Islet of Langerhans (tissue), 1 donor: ENCODE measurements around the gene AFDN.

ENCODE experiments used
- FAIRE-seq: peaks from one replicate; lab custom pipeline; 2011; peaks lifted over from hg19 to GRCh38; lab: Jason Lieb, UNC

AFDN gene, protein sequence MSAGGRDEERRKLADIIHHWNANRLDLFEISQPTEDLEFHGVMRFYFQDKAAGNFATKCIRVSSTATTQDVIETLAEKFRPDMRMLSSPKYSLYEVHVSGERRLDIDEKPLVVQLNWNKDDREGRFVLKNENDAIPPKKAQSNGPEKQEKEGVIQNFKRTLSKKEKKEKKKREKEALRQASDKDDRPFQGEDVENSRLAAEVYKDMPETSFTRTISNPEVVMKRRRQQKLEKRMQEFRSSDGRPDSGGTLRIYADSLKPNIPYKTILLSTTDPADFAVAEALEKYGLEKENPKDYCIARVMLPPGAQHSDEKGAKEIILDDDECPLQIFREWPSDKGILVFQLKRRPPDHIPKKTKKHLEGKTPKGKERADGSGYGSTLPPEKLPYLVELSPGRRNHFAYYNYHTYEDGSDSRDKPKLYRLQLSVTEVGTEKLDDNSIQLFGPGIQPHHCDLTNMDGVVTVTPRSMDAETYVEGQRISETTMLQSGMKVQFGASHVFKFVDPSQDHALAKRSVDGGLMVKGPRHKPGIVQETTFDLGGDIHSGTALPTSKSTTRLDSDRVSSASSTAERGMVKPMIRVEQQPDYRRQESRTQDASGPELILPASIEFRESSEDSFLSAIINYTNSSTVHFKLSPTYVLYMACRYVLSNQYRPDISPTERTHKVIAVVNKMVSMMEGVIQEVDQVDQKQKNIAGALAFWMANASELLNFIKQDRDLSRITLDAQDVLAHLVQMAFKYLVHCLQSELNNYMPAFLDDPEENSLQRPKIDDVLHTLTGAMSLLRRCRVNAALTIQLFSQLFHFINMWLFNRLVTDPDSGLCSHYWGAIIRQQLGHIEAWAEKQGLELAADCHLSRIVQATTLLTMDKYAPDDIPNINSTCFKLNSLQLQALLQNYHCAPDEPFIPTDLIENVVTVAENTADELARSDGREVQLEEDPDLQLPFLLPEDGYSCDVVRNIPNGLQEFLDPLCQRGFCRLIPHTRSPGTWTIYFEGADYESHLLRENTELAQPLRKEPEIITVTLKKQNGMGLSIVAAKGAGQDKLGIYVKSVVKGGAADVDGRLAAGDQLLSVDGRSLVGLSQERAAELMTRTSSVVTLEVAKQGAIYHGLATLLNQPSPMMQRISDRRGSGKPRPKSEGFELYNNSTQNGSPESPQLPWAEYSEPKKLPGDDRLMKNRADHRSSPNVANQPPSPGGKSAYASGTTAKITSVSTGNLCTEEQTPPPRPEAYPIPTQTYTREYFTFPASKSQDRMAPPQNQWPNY (N-terminal part only)

DNA sequence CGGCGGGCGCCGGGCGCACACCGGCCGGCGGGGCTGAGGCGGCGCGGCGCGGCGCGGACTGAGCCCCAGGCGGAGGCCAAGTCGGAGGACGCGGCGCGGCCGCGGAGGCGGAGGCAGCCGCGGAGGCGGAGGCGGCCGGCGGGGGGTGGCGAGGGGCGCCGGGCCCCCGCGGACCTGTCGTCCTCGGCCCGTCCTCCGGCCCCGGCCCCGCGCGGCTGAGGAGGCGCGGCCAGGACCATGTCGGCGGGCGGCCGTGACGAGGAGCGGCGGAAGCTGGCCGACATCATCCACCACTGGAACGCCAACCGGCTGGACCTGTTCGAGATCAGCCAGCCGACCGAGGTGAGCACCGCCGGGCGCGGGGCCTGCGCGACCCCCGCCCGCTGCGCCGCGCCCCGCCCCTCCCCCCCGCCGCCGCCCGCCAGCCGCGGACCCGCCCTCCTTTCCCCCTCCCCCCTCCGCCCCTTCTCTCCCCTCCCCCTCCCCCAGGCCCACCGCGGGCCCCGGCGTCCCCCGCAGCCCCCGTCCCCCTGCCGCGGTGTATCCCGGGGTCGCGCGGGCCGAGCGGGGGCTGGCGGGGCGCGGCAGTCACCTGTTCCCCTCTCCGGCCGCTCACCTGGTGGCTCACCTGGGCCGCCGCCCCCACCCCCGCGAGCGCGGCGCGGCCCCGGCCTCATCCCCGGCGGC is at the start of gene AFDN:
AFDN (plus strand) TSS at position 16 of the 687 bp plus-strand sequence; CDS start at position 238, 222 bp downstream.
- no peak for FAIRE-seq

DNA sequence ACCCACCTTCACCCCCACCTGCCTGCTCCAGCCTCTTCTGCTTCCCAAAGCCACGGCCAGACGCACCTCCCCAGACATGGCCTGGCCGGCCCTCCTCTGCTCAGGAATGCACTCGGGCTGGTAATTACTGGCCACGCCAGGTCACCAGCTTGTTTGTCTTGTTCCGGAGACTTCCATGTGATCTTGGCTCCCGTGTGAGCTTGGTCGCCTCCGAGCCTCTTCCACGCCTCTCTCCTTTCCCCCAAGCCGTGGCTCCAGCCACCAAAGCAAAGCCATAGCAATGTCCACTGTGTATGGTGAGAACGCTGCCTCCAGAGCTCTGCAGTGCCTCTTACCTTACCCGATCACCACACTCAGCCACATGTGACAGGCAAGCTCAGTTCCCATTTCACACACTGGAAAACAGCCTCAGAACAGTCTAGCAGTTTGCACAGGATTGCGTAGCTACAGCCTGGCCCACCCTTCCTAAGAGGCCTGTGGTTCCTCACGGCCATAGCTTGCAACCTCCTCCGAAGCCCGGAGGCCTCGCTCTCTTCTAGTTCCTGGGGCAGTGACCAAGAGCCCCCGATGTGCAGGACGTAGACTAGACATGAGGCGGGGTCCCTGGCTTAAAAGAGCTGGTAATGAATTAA is 48.1 kb upstream of the AFDN start:
- FAIRE-seq: no peak

DNA sequence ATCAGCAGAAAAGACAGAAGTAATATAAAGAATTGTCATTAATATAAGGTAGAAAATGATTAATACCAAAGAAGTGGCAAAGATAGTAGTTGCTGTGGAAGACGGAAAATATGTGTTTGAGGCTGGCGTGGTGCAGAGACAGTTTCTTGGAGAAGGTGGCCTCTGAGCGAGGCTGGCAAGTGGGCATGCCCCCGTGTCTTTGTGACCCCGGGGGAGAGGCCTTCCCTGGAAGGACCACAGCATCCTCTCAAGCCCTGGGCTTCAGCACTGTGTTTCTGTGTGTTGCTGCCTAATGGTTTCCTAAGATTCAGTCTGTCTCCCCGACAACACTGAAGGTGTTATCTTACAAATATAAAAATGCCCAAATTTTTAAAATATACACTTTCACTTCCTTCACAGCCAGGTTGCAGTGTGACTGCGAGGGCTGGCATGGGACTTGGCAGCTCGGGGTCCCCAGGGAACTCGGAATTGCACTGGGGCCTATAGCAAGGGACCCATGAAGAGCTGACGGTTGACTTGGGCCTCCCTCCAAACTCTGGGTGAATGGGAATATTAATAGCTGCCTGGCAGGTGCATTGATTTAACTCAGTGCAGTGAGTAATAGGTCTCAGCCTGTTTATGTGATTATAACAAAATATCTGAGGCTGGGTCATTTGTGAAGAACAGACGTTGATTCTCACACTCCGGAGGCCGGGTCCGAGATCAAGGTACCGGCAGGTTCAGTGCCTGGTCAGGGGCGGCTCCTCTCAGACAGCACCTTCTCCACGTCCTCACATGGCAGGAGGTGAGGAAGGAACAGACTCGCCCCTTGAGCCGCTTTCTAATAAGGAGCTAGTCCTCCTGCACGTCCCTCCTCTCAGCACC is 47.4 kb upstream of the AFDN start:
- FAIRE-seq: no peak

DNA sequence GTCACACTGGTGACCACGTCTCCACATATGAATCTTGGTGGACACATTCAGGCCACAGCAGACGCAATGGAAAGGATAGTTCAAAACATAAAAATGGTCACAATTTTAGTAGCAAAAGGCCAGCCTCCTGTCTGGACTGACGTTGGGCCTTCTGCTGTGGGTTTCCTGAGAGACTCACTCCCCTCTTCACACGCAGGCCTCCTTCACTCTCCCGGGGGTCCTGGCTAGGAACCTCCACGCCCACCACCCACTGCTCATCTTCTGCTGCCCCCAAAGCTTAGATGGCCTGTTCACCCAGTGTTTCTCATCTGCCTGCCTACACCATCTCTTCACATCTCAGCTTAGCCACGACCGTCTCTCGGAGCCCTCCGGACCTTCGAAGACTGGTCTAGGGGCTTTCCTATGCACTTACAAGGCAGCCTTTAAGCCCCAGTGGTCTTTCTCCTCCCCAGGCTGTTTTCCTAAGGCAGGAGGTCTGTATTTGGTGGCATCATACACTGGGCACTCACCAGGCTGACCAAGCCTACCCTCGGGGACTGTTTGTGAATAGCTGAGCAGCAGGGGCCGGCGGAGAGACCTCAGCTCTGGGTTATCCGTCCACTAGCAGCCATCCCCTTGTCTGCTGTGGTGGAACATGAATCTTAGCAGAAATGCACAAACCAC is 46.6 kb upstream of the AFDN start:
- FAIRE-seq: no peak

DNA sequence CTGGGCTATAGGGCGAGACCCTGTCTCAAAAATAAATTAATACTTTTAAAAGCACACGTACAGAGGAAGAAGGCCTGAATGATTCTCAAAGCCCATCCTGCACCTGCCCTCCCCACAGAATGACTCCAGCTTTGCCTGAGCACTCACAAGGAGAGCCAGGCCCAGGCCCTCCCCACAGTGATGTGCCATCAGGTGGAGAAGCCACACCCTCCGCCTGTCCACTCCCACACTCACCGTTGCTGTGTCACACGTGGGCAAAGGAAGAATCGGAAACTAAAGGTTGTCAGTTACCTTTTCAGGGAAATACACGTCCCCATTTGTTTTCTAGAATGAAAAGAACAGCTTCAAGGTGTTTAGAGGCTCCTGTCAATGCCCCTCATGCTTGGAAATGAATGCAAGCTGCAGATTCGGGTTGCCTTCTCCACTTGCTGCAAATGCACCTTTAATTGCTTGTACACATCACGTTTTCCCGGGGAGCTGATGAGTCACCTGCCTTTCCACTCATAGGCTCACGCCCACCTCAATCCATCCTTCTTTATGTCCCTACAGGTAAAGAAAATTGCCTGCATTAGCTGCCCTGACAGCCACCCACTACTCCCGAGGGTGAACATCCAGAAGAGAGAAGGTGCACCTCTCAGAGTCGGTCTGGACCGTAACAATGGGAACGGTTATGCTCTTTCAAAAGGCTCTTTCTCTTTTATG is 45.5 kb upstream of the AFDN start:
- FAIRE-seq: no peak

DNA sequence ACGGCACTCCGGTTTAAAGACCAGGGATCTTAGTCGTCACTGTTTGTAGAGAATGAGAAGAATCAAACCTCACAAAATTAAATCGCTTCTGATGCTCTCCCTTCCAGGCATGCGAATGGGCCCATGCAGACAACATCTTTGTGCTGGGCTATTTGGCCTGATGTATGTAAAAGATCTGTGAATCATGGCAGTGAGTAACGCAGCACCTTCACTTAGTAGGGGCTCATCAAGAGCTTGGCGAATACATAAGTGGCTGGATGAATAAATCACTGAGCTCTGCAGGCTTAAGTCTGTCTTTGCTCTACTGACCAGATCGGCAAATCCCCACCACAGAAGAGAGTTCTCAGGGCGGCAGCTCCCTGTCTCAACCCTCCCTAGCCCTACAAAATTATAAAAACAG is 44.8 kb upstream of the AFDN start:
- FAIRE-seq: no peak

DNA sequence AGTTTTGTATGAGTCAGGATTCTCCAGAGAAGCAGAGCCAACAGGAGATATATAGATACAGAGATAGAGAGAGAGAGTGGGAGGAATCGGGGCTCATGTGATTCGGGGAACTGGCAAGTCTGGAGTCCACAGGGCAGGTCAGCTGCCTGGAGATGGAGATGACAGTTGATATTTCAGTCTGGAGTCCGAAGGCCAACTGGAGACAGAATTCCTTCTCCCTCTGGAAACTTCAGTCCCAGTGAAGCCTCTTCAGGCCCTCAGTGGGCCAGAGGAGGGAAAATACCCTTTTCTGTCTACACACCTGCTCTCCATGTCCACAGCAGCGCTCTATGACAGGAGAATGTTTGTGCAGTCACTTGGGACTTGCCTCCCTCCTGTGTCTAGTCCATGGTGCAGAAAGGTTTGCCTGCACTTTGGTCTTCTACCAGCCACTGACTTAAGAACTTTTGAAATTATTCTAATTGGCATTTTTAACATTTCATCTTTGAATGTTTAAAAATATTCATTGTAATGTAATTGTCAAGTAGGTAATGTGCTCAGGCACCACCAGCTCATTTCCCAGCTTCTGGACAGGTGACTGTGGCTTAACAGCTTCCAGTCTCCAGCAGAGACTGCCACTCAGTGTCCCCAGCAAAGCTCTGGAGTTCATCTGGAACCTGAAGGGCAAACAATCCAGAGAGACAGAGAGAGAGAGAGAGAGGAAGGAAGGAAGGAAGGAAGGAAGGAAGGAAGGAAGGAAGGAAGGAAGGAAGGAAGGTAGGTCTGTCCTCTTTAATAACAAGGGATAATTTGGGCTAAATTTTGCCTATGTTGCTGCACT is 43.8 kb upstream of the AFDN start:
- no peak for FAIRE-seq

DNA sequence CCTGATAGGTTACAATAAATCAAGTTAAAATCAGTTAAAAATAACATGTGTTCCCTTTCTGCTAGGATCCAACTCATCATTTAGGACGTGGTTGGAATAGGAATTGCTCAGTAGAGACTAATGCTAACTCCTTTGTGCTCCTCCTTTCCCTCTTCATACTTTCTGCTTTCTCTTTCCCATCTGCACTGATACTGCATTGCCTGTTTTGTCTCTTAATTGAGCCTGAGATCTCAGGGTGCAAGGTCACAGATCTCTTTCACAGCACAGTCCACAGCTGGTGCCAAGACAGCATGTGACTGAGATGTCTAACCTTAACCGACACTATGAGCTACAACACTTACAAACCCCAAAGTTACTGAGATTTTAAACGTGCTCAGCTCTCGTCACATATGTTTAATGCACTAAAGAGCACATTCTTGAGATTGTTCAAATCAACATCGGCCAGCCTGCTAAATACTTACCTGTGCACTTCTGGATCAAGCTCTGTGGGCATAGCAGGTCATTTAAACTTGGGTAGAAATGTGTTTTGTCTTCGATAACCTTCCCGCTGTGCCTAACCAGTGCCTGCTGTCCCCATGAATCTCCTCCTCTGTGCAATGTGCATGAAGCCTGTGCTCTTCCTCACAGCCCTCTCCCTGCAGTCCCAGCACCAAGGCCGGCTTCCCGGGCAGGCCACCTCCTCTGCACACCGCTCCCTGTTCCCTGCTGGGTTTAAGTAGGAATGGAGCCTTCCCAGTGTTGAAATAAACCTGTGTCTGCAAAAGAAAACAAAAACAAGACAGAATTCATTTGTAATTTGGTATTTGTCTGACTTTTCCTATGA is 39.6 kb upstream of the AFDN start:
- FAIRE-seq: no peak

DNA sequence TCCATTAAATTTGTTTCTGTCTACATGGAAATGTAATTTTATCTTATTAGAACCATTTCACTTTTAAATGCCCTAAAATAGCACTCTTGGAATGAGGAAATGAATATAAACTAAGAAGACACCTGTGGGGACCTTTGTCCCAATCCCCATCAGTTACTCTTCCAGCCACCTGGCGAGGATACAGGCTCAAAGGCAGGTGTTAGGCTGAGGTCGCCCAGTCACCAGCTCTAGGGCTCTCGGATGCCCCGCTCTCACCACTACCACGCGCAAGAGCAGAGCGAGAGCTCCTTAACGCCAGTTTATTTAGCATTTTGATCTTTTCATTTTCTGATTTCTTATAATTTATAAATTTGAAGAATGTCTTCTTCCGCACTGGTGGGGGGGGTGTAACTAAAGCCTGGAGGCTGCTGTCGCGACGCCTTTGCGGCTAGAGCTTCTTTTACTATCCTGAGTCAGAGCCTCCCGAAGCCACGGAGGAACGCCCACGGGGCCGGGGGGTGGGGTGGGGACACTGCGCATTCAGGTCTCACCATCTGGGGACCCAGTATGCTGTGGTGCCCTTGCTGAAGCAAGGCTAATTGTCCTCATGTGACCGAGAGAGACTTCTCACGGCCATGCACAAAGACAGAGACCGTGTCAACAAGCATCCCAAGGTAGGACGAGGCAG is 38.7 kb upstream of the AFDN start:
- FAIRE-seq: no peak

DNA sequence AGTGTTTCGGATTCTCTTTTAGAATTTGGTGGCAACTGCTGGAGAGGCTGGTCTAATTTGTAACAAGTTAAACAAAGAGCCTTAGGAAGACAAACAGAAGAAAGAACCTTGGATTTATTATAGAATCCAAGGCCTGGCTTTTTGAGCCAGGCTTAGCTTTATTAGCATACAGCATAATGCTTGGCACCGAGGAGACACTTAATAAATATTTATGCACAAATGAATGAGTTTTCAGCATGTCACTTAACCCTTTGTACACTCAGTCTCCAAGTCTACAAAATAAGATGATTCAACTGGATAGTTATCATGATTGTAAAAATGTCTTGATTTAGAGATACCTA is 38.2 kb upstream of the AFDN start:
- FAIRE-seq: no peak

DNA sequence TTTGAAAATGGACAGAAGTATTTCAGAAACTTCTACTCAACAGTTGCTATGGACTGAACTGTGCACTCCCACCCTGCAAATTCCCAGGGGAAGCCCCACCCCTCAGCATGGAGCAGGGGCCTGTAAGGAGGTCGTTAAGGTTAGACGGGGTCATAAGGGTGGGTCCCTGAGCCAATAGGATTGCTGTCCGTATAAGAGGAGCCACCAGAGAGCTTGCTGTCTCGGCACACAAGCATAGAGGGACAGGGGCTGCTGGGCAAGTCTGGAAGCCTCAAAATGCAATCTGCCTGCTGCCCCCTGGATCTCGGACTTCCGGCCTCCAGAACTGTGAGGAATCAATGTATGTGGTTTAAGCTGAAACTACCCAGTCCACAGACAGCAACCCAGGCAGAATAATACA is 37.4 kb upstream of the AFDN start:
- no peak for FAIRE-seq

DNA sequence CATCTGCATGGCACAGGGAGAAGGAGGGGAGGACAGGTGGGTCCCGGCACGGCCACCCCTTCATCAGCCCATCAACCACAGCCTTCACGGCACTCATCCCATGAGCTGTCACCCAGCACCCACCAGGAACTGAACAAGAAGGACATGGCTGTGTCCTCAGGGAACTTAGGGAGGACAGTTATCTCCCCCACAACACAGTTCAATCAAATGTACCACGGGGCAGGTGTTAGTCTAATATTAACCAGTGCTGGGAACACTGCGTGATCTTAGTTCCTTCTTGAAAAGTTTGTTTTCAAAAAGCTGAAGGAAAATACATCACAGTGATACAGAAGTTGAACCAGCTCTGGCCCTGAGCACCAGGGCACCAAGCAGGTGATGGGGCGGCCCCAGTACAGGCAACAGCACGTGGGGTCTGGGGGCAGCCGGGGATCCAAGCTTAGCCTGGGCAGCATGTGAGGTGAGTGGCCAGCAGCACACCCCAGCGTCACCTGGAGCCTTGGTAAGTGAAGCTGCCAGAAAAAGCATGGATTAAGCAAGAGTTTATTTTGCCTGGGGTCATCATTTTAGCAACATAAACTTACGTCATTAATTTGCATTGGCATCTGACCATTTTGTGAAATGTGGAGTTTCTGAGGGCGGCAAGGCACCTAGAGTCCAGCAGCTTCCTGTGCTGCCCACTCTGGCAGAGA is 35.5 kb upstream of the AFDN start:
- FAIRE-seq: no peak

DNA sequence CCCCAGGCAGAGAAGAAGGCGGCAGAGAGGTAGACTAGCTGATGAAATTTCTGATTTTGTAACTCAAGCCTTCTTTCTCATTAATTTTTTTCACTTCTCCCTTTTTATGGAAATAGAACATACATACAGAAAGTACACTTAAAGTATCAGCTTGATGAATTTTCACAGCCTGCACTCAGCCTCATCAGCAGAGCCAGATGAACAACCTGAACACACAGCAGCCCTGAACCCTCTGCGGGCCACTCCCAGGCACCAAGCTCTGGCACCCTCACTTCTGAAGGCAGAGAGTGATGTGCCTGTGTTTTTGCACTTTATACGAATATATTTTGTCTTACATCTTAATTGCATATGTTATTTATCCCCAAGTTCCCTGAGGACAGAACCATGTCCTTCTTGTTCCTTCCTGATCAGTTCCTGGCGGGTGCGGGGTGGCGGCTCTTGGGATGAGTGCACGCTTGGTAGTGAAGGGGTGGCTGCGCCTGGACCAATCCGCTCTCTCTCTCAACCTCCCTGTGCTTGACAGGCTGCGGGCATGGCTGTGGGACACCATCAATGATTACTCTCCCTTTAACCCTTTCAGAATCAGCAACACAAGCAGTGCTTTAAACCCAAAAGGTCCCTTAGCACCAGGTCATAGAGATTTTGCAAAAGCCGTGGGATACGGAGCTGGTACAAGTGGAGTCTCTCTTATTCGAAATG is 34.8 kb upstream of the AFDN start:
- no peak for FAIRE-seq

DNA sequence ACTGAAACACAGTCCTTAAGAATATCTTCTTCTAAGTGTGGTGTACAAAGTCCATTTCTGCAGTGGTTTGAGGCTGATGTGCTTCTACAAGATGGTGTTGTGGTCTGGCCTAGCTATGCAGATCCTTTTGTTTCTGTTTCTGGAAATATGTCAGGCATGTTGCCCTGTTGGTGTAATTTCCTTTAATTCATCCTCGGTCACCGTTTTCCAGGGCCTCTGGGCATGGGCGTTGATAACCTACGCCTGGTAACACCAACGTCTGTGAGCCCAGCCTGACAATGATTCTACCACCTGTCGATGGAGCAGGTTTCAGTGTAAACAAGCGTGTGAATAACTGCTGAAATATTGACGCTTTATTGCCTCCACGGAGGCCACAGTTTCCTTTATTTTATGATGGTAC is 33.3 kb upstream of the AFDN start:
- FAIRE-seq: no peak
